HG02938 (cell line): ENCODE data around the gene FAM110A.
"Not testable (repeated sequence)": the region's sequence is repeated elsewhere in the genome, so short reads cannot be mapped to it uniquely, and the experiment has no call there.

ENCODE experiments used
- ATAC-seq: cut with Tn5 transposase; IDR thresholded peaks from one replicate; pipeline ENCODE4 v1.9.1; 2021; ENCODE audit warnings: mild to moderate bottlenecking, moderate library complexity; ENCODE audit not compliant: unreplicated experiment

The FAM110A gene

DNA sequence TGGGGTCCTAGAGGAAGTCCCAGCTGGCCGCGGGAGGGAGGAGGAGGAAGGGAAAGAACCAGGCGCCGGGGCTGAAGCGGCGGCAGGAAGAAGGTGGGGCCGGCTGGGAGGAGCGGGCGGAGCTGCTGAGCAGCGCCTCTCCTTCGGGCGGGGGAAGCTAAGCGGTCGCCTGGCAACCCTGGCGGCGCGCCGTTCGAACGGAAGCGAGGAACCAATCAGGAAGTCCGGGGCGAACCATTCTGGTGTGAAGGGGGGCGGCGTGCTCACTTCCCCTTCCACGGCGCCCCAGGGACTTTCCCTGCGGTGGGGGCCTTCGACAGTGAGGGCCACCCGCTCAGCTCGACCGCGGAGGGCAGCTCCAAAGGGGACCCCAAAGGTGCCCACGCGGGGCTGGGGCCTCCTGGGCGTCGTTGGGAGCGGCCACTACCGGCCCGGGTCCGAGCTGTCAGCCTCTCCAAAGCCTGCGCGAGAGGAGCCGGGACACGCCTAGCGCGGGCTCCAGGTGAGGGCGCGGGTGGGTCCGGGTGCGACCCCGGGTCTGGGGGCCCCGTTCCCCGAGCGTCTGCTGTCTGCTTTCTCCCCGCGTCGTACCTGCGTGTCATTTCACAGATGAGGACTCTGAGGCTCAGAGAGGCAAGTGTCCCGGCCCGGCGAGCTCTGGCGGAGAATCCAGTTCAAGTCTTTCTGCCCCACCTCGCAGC, at the start of gene FAM110A:
FAM110A (plus strand) TSS at position 266 of the 701 bp plus-strand sequence. CDS start 11,090 bp downstream, outside the sequence.
- ATAC-seq, result peak; percentile 90

DNA sequence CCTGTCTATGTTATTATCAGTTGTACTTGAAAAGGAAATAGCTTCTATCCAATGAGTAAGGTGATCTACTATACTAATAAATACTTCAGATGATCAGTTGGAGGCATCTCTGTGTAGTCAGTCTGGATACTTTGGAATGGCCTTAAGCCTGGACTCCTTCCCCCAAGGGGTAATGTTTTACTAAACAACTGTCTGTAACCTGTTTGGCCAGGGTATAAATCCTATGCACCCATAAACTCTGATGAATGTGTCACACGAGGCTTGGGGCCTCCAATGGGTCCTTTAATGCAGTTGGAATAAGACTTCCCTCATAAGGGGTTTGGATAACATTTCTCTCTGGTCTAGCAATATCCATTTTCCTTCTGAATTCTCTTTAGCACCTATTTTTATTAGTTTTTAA, 45.7 kb upstream of the FAM110A start:
- no peak for ATAC-seq

DNA sequence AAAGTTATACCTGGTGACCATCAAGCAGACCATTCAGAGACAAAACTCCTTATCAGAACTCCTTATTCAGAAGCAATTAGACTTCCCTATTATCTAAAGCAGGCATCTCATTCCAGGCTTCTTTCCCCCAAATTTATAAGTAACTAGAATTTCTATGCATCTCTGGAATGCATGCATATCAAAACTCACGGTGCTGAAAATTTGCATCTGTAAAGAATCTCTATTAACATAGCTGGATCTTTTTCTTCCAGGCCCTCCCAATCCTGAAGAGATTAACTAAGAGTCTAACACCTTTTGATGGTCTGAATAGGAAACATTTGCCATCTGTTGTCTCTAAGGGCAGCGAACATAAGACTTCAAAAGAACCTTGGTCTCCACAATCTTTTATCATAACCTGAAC, 42.5 kb upstream of the FAM110A start:
- ATAC-seq, result no peak

DNA sequence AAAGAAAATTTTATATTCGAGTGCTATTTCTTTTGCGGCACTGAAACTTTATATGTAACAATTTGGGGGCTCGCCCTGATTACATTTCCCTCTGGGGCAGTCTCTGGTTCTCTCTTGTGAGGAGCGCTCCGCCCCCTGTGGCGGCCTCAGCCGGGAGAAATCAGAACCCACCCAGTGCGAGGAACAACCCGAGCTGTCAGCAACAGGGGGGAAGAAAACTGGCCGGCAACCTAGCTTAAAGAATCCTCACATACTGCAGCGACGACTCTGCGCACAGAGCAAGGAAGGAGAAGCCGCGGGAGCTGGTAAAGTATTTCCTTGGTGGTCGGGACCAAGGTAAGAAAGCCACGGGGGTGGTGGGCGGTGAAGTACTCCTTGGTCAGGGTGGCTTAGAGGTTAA, 41.3 kb upstream of the FAM110A start:
- no peak for ATAC-seq

DNA sequence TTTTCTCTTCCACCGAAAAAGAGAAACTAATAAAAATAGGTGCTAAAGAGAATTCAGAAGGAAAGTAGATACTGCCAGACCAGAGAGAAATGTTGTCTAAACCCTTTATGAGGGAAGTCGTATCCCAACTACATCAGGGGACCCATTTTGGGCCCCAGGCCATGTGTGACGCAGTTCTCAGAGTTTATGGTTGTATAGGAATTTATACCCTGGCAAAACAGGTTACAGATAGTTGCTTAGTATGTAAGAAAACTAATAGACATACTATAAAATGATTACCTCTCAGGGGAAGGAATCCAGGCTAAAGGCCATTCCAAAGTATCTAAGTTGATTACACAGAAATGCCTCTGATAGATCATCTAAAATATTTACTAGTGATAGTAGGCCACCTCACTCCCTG, 36.6 kb upstream of the FAM110A start:
- ATAC-seq, result no peak

DNA sequence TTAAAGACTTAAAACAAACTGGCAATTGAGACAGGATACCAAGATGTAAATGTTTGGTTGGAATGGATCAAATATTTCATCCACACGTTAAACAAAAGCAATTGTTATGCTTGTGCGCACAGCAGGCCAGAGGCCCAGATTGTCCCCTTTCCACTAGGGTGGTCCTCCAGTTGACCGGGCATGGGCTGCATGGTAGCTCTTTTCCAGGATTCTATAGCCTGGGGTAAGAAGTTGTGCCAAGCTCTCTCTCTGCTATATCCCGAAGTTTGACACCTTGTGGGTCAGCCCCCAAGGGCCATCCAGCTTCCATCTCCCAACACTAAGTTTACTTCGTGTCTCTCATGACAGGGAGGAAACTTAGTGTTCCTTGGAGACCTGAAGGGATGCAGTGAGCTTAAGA, 34.8 kb upstream of the FAM110A start:
- not testable (repeated sequence) for ATAC-seq

DNA sequence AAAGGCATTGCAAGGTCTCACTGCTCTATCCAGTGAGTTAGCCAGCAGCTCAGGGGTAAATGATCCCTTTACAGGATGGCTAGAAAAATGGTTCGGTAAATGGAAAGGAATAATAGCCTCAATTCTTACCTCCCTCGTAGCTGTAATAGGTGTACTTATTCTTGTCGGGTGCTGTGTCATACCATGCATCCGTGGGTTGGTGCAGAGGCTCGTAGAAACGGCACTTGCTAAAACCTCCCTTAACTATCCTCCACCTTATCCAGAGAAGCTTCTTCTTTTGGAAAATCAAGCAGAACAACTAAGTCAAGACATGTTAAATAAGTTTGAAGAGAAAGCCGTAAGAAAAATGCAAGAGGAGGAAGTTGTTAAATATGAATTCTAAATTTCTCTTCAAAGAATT, 33.5 kb upstream of the FAM110A start:
- not testable (repeated sequence) for ATAC-seq

DNA sequence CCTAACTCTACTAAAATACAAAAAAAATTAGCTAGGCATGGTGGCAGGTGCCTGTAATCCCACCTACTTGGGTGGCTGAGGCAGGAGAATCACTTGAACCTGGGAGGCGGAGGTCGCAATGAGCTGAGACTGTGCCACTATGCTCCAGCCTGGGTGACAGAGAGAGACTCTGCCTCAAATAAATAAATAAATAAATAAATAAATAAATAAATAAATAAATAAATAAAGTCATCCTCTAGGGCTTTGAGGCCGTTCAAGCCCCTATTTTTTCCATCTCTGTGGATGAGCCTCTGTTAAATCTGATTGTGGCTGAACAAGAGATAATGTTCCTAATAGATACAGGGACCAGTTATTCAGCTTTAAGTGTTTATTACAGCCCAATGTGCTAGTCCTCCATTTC, 31.8 kb upstream of the FAM110A start:
- no peak for ATAC-seq

DNA sequence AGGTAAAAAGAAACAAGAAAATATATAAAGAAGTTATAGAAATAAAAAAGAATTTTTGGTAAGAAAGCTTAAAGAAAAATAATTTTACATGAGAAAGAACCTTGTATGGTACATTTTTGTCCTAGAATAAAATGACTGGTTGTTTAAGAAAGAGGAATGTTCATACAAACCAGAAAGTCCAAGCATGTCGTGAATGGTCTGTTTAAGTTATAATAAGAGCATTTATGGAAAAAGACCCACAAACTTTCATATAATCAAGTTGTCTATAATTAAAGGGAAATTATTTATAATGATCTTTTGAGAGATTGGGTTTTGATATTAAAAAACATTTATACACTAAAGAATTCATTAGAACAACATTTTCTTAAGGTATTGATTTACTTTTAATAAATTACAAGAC, 27.8 kb upstream of the FAM110A start:
- ATAC-seq, result no peak

DNA sequence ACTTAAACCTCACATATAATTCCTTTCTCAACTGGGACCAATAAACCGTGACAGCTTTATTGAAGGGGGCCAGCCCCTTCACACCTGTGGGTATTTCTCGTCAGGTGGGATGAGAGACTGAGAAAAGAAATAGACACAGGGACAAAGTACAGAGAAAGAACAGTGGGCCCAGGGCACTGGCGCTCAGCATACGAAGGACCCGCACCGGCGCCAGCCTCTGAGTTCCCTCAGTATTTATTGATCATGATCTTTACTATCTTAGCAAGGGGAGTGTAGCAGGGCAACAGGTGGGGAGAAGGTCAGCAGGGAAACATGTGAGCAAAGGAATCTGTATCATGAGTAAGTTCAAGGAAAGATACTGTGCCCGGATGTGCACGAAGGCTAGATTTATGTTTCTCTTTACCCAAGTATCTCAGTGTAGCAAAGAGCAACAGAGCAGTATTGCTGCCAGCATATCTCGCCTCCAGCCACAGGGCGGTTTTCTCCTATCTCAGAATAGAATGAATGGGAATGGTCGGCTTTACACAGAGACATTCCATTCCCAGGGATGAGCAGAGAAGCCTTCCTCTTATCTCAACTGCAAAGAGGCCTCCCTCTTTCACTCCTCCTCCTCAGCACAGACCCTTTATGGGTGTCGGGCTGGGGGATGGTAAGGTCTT, 21.6 kb upstream of the FAM110A start:
- ATAC-seq, result not testable (repeated sequence)

DNA sequence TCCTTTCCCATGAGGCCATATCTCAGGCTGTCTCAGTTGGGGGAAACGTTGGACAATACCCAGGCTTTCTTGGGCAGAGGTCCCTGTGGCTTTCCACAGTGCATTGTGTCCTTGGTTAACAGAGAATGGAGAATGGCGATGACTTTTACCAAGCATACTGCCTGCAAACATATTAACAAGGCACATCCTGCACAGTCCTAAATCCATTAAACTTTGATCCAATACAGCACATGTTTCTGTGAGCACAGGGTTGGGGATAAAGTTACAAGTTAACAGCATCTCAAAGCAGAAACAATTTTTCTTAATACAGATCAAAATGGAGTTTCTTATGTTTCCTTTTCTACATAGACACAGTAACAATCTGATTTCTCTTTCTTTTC, 21.1 kb upstream of the FAM110A start:
- not testable (repeated sequence) for ATAC-seq

DNA sequence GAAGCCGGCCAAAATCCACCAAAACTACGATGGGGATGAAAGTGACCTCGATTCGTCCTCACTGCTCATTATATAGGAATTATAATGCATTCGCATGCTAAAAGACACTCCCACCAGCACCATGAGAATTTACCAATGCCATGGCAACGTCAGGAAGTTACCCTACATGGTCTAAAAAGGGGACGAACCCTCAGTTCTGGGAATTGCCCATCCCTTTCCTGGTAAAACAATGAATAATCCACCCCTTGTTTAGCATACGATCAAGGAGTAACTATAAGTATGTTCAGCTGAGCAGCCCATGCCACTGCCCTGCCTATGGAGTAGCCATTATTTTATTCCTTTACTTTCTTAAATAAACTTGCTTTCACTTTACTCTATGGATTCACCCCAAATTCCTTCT, 20.1 kb upstream of the FAM110A start:
- no peak for ATAC-seq

DNA sequence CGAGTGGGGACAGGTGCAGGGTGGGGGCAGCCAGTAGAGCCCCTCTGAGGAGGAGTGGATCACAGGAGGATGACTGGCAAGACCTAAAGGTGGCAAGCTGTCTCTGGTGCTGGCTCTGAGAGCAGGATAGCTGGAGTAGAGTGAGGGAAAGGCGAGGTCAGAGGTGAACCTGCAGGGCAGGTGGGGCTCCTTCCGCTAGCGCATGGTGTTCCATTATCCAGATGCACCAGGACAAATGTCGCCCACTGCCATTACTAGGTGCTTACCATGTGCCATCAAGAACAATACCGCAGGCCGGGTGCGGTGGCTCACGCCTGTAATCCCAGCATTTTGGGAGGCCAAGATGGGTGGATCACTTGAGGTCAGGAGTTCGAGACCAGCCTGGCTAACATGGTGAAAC, 18.3 kb upstream of the FAM110A start:
- no peak for ATAC-seq

DNA sequence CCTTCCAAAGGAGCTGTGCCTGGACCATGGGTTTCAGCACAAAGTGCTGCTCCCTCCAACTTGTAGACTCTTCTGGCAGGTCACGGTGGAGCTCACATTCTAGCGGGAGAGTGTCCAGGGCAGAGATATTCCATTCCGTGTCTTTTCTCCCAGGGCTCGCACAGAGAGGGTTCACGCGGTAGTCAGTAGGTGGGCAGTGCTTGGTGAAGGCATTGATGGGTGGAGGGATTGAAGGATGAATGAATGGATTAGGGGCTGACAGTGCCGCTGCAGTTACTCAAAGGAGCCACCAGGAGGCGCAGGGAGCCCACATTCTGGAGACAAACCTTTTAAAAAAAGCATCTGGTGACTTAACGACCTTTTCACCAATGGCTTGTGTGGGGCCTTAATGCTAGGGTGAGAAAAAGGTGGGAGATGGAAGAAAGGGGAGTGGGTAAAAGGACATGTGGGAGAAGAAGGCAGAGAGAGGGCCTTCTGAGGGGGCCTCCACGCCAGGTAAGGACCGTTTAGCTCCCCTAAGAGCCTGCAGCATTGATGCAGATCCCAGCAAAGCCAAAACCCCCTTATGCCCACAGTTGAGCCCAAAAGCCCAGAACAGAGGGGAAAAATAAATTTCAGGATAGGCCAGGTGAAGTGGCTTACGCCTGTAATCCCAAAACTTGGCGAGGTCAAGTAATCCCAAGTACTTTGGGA, 17.5 kb upstream of the FAM110A start:
- no peak for ATAC-seq

DNA sequence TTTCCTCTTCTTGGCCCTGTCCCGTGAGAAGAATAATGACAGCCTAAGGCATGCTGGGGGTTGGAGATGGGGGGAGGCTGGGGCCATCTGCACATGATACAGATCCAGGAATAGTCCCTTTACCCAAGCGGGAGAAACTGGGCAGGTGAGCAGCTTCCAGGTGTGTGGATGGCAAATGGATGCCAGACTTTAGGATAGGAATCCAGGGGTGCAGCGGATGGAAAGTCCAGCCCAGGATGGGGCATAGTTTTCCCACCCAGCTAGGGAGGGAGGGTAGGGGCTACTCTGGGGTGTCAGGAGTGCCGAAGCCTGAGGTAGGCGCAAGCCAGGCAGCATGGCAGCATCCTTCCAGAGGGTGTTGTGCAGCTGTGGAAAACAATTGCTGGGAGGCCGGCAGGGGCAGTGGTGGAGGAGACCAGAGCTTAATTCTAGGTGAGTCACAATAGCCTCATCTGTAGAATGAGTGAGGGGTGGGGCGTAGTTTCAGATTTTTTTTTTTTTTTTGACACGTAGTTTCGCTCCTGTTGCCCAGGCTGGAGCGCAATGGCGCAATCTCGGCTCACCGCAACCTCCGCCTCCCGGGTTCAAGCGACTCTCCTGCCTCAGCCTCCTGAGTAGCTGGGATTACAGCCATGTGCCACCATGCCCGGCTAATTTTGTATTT, 15.4 kb upstream of the FAM110A start:
- no peak for ATAC-seq

DNA sequence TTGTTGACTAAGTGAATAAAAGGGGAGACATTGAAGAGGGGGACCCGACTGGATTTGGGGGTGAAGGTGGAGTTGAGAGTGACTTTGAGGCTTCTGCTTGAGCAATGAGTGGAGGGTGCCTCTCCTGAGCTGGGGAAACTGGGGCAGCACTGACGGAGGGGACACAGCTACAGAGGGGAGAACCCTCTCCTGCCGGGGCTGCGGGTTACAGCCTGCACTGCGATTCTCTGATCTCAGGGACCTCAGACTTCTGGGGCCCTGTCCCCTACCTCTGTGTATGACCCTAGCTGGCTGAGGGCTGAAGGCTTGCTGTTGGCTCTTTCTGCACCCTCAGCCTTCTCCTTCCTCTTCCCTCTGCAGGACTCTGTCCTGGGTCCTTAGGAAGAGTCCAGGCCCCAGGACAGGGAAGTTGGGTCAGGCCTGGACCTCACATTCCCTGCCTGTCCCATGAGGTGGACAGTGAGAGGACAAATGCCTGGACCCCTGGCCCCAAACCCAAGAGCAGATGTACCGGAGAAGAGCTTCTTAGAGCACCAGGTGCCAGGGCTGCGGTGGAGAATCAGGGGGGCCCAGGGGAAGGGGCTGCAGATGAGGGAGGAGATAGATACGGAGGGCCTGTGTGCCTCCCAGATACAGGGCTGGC, 13.7 kb upstream of the FAM110A start:
- no peak for ATAC-seq

DNA sequence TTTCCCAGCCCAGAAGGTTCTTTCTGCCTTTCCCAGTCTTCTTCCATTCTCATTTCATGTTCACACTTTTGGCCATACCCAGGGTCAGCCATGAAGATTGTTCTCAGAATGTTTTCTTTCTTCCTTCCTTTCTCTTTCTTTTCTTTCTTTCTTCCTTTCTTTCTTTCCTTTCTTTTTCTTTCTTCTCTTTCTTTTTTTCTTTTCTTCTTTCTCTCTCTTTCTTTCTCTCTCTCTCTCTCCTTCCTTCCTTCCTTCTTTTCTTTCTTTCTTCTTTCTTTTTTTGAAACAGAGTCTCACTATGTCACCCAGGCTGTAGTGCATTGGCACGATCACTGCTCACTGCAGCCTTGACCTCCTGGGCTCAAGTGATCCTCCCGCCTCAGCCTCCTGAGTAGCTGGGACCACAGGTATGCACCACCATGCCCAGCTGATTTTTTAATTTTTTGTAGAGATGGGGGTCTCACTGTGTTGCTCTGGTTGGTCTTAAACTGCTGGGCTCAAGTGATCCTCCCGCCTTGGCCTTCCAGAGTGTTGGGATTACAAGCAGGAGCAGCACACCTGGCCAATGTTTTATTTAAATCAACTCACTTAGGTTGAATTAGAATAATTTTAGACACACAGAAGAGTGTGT, 13.1 kb upstream of the FAM110A start:
- ATAC-seq, result no peak

DNA sequence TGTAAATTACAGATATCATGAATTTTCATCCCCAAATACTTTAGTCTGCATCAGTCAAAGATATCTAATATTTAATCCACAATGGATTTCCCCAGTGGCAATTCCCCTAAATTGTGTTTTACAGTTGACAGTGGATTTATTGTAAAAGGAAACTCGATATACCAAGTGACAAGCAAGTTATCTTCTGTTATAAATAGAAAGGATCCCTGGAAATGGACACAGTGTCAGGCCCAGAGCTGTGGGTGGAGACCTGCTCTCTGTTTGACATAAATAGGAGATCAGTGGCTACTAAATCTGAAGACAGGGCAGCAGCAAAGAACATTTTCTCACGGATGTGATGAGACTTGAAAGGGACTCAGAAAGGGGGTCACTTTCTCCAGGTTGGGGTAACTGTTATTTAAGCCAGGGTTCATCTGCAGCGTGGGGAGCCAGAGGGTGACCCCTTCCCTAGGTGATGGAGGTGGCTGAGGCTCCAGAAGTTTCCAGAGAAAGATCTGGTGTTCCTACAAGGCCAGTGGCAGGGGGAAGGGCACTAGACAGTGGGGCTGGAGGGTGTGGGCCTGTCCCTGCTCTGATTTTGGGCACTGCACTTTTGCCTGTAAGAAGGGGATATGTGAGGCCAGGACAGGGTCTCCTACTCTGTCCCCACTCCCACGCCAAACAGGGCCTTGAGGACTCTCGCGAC, 12.3 kb upstream of the FAM110A start:
- no peak for ATAC-seq

DNA sequence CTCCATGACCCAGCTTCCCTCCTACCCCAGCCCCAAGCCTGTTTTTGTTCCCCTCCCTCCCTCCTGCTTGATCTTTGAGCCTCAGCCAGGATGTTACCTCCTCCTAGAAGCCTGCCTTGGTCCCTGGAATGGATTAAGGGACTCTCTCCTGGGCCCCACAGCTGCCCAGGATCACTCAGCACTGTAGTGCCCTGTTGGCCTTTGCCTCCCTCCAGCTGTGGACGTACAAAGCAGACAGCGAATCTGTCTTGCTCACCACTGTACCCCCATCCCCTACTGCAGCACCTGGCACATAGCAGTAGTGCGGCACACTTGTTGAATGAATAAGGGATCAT, 11.8 kb upstream of the FAM110A start:
- no peak for ATAC-seq
